SU-DHL-6 (cell line): ENCODE measurements around the gene RBM26.

Experiments
- EZH2phosphoT487 ChIP-seq: fragments of 200-600 bp; sonication (generic), shearing (Covaris generic); conservative IDR thresholded peaks from 2 replicates; pipeline ENCODE4 v1.6.1; 2018; ENCODE audit warnings: mild to moderate bottlenecking, antibody characterized with exemption, low read length, moderate library complexity, mixed read lengths
- TF ChIP-seq, protein P1 (sequence below): fragments of 200-600 bp; sonication (generic); IDR thresholded peaks from one replicate; pipeline ENCODE4 v1.5.1; 2017; ENCODE audit warnings: antibody characterized with exemption, mild to moderate bottlenecking, low read length, moderate library complexity; ENCODE audit not compliant: insufficient read depth, poor library complexity, severe bottlenecking

DNA sequence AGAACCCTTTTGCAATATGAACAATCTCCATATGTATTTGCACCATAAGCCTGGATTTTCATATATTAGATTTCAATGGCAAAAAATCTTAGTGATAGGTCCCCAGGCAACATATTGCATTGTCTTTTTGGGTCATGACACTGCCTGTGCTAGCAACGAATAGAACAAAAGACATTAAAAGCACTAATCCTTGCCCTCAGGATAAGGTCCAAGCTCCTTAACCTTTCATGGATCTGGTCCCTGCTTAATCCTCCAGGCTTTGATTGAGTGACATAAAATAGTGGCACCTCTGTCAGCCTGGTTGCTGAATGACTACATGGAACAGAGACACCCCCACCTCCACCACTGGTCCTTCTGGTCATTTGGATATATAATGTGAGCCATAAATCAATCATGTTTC, 134.4 kb downstream of the RBM26 start:
- no peak for TF ChIP-seq EZH2phosphoT487
- TF ChIP-seq, protein P1, sequence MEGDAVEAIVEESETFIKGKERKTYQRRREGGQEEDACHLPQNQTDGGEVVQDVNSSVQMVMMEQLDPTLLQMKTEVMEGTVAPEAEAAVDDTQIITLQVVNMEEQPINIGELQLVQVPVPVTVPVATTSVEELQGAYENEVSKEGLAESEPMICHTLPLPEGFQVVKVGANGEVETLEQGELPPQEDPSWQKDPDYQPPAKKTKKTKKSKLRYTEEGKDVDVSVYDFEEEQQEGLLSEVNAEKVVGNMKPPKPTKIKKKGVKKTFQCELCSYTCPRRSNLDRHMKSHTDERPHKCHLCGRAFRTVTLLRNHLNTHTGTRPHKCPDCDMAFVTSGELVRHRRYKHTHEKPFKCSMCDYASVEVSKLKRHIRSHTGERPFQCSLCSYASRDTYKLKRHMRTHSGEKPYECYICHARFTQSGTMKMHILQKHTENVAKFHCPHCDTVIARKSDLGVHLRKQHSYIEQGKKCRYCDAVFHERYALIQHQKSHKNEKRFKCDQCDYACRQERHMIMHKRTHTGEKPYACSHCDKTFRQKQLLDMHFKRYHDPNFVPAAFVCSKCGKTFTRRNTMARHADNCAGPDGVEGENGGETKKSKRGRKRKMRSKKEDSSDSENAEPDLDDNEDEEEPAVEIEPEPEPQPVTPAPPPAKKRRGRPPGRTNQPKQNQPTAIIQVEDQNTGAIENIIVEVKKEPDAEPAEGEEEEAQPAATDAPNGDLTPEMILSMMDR, result no peak
